Endothelial cell of umbilical vein (primary cell): ENCODE measurements around the gene CLDN6. TPM values are rescaled to one million over a fixed set of nuclear protein-coding genes. Genes with fewer than 3 reads are reported as not detected.
A peak's percentile ranks its signal among the peaks of the same experiment; 100 is the strongest.

ENCODE experiments used
- BruUV-seq: library from RNA; stranded (reverse); fragments of 400-500 nt; replicated peaks from 2 replicates; lab custom pipeline; 2021; lab: Mats Ljungman, UMichigan
- CTCF ChIA-PET: fragments of 300-600, 350-600 bp; sonication (Branson Sonifier 250); formaldehyde crosslinking; loops from one replicate; lab custom pipeline; 2021; ENCODE audit warnings: antibody characterized with exemption, inconsistent platforms; lab: Charles Lee
- POLR2A ChIA-PET: fragments of 300-600, 350-600 bp; sonication (Branson Sonifier 250); formaldehyde crosslinking; loops from one replicate; lab custom pipeline; 2021; ENCODE audit warnings: antibody characterized with exemption, inconsistent platforms; lab: Charles Lee
- DNase-seq: peaks from one replicate; pipeline ENCODE4 v3.0.0-alpha.2; 2011; ENCODE audit warnings: low read depth, low spot score
- FAIRE-seq: peaks from 2 replicates; lab custom pipeline; 2011; peaks lifted over from hg19 to GRCh38; lab: Jason Lieb, UNC
- H2AFZ ChIP-seq: 2 replicates; pipeline ENCODE4 v1.6.0; 2012; ENCODE audit warnings: low read depth, low read length, control low read depth, inconsistent platforms
- H3K27ac ChIP-seq: 2 replicates; pipeline ENCODE4 v1.5.1; 2011; ENCODE audit warnings: low read depth, mild to moderate bottlenecking, control low read depth, low read length, moderate library complexity; ENCODE audit not compliant: insufficient read depth
- H3K27me3 ChIP-seq, 2 experiments: 2 replicates each; pipeline versions ENCODE4 v1.6.0 to v1.6.1; 2011; ENCODE audit warnings: low read length in 2 of 2, mixed read lengths in 1 of 2; ENCODE audit not compliant: control insufficient read depth in 2 of 2, insufficient read depth in 2 of 2
- H3K36me3 ChIP-seq, 2 experiments: 2 replicates in 1 of 2; 3 replicates in 1 of 2; pipeline ENCODE4 v1.5.1; 2011; ENCODE audit warnings: low read length in 2 of 2, mild to moderate bottlenecking in 1 of 2, moderate library complexity in 1 of 2; ENCODE audit not compliant: control insufficient read depth in 2 of 2, insufficient read depth in 2 of 2; ENCODE audit errors: extremely low read depth in 1 of 2
- H3K4me1 ChIP-seq: 3 replicates; pipeline ENCODE4 v1.5.1; 2011; ENCODE audit warnings: mild to moderate bottlenecking, low read length; ENCODE audit not compliant: control insufficient read depth, insufficient read depth; ENCODE audit errors: extremely low read depth
- H3K4me2 ChIP-seq: 2 replicates; pipeline ENCODE4 v1.6.1; 2011; ENCODE audit warnings: low read length, control low read depth, mixed read lengths; ENCODE audit not compliant: insufficient read depth
- H3K4me3 ChIP-seq, 3 experiments: fragments of 200-600 bp in 1 of 3; sonication (generic), shearing (Covaris generic) in 1 of 3; replicated peaks in 1 of 3; 2 replicates each; pipeline ENCODE4 v1.5.1; 2011 to 2016; ENCODE audit warnings: control low read depth in 3 of 3, low read length in 3 of 3, mild to moderate bottlenecking in 2 of 3, inconsistent platforms in 1 of 3, low read depth in 1 of 3, moderate library complexity in 1 of 3; ENCODE audit not compliant: insufficient read depth in 1 of 3
- H3K79me2 ChIP-seq: 2 replicates; pipeline ENCODE4 v1.6.0; 2012; ENCODE audit warnings: low read length, inconsistent platforms; ENCODE audit not compliant: control insufficient read depth, insufficient read depth
- H3K9ac ChIP-seq: replicated peaks from 2 replicates; pipeline ENCODE3; 2011; ENCODE audit warnings: low read length, control low read depth; ENCODE audit not compliant: insufficient read depth; ENCODE audit errors: extremely low read depth
- H3K9me1 ChIP-seq: replicated peaks from 3 replicates; pipeline ENCODE4 v1.6.0; 2011; ENCODE audit warnings: mild to moderate bottlenecking, low read length; ENCODE audit not compliant: control insufficient read depth, insufficient read depth; ENCODE audit errors: extremely low read depth
- H3K9me3 ChIP-seq: replicated peaks from 2 replicates; pipeline ENCODE4 v1.5.1; 2012; ENCODE audit warnings: low read length, inconsistent platforms; ENCODE audit not compliant: control insufficient read depth, insufficient read depth
- H4K20me1 ChIP-seq: replicated peaks from 2 replicates; pipeline ENCODE3; 2011; ENCODE audit warnings: mild to moderate bottlenecking, low read length; ENCODE audit not compliant: control insufficient read depth, insufficient read depth; ENCODE audit errors: extremely low read depth
- EZH2 ChIP-seq: IDR thresholded peaks from 2 replicates; pipeline ENCODE4 v1.6.1; 2012; ENCODE audit warnings: borderline replicate concordance, low read depth, mild to moderate bottlenecking, moderate library complexity, low read length, inconsistent platforms; ENCODE audit not compliant: severe bottlenecking
- FOS ChIP-seq: IDR thresholded peaks from 2 replicates; pipeline ENCODE4 v1.6.1; 2011; ENCODE audit warnings: mild to moderate bottlenecking, low read length, moderate library complexity, borderline replicate concordance; ENCODE audit not compliant: insufficient read depth
- GATA2 ChIP-seq: IDR thresholded peaks from 2 replicates; pipeline ENCODE4 v1.7.0; 2011; ENCODE audit warnings: low read depth, mild to moderate bottlenecking, moderate library complexity, mixed read lengths, low read length; ENCODE audit not compliant: insufficient read length, insufficient read depth
- JUN ChIP-seq: IDR thresholded peaks from 2 replicates; pipeline ENCODE4 v1.6.1; 2011; ENCODE audit warnings: borderline replicate concordance, low read depth; ENCODE audit not compliant: insufficient read length, insufficient read depth
- MYC ChIP-seq: IDR thresholded peaks from one replicate; pipeline ENCODE4 v1.6.1; 2011; ENCODE audit warnings: mild to moderate bottlenecking, low read depth, low read length
- POLR2A ChIP-seq: IDR thresholded peaks from 2 replicates; pipeline ENCODE4 v1.6.1; 2012; ENCODE audit warnings: low read depth, mild to moderate bottlenecking, control low read depth, low read length
- POLR2AphosphoS5 ChIP-seq: IDR thresholded peaks from 2 replicates; pipeline ENCODE4 v1.6.1; 2012; ENCODE audit warnings: low read depth, mild to moderate bottlenecking, control low read depth, low read length, moderate library complexity; ENCODE audit not compliant: insufficient read depth
- dilution Hi-C: fragments of 300-500 bp; cut with MboI; formaldehyde crosslinking; loops from one replicate; pipeline ENCODE4 v1.15.0; 2019; ENCODE audit warnings: low sequenced_read_pairs; ENCODE audit not compliant: extremely low pct_ligation_motif_present
- intact Hi-C: fragments of 100-400 bp; cut with micrococcal nuclease; formaldehyde crosslinking; loops from one replicate; pipeline ENCODE4 v1.10.0; 2022
- polyA plus RNA-seq, 4 experiments: library from polyadenylated mRNA; depleted of rRNA in 3 of 4; stranded (reverse) in 3 of 4; unstranded in 1 of 4; fragments of >200 nt; gene quantifications; 2 replicates each; pipeline versions ENCODE4 v1.2.1 to v1.2.3, GENCODE V29; 2011 to 2012; ENCODE audit warnings: missing spikeins in 1 of 4
- total RNA-seq: library from RNA; stranded (reverse); gene quantifications from 2 replicates; pipeline ENCODE4 v1.2.3, GENCODE V29; 2021
- TF ChIP-seq, protein P1 (sequence below): IDR thresholded peaks from 2 replicates; pipeline ENCODE4 v1.6.1; 2011; ENCODE audit not compliant: insufficient read depth, insufficient read length

Gene CLDN6
- total and polyA plus RNA-seq, 2 donors (not counting 3 experiments of a cell fraction or from before 2014, with no cell fraction given) = 0.28 TPM; not detected in 1

GRCh38 chr16:3046641-3047386 lies 28.8 kb upstream of the CLDN6 start:
- TF ChIP-seq, protein P1, sequence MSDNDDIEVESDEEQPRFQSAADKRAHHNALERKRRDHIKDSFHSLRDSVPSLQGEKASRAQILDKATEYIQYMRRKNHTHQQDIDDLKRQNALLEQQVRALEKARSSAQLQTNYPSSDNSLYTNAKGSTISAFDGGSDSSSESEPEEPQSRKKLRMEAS = no peak
- TF ChIP-seq MYC (no peak), GATA2 (no peak), EZH2 (peak; percentile 99), FOS (no peak), JUN (no peak), POLR2AphosphoS5 (no peak), POLR2A (no peak)
- ChIA-PET CTCF (interaction anchor here (1.3 to 14.7 kb wide), 3 partner anchors 11 to 88 kb away, joined by 4 to 200 read pairs (median 5); partner anchors contain the start of gene ZNF213), POLR2A (no interaction called here)
- FAIRE-seq (no peak), DNase-seq (no peak)
- Histone ChIP-seq H3K27me3 (peaks cover 18 to 27% of the 10 kb centered on the region in 2 experiments), H3K79me2 (no peaks in the 10 kb centered on the region), H3K4me3 (no peak overlapping the region), H3K4me2 (no peak overlapping the region), H4K20me1 (no peaks in the 10 kb centered on the region), H2AFZ (no peak overlapping the region), H3K36me3 (no peaks in the 10 kb centered on the region), H3K27ac (no peak overlapping the region), H3K9ac (no peak overlapping the region), H3K4me1 (peaks cover 2% of the 10 kb centered on the region), H3K9me1 (no peaks in the 10 kb centered on the region), H3K9me3 (no peaks in the 10 kb centered on the region)
- intact Hi-C loops (no loop called here), dilution Hi-C loops (no loop called here)
- BruUV-seq = no TSS peak
